GM23248 (cell line): ENCODE measurements around the gene KCTD13.

Experiments
- EZH2 ChIP-seq: fragments of 200-600 bp; sonication (generic); IDR thresholded peaks from 2 replicates; pipeline ENCODE4 v1.6.1; 2018; ENCODE audit warnings: antibody characterized with exemption, mild to moderate bottlenecking; ENCODE audit not compliant: insufficient read depth, poor library complexity, severe bottlenecking
- EZH2phosphoT487 ChIP-seq: fragments of 200-600 bp; sonication (generic); IDR thresholded peaks from 2 replicates; pipeline ENCODE4 v1.6.1; 2018; ENCODE audit warnings: antibody characterized with exemption, moderate library complexity, mild to moderate bottlenecking, low read depth; ENCODE audit not compliant: insufficient read depth

- TF ChIP-seq EZH2phosphoT487 (no peak), EZH2 (no peak)
Measured at GRCh38 chr16:29971304-29971703, 45.3 kb upstream of the KCTD13 start.
